Testis (tissue), 3 donors: ENCODE measurements around the gene CROT. TPM values are rescaled to one million over a fixed set of nuclear protein-coding genes. Genes with fewer than 3 reads are reported as not detected.

Experiments
- DNase-seq: peaks from one replicate; pipeline ENCODE4 v3.0.0-alpha.2; 2019
- H3K27ac ChIP-seq, 2 donors: fragments of 200-600 bp; sonication (generic); one replicate each; pipeline ENCODE4 v1.5.1; 2019
- H3K27me3 ChIP-seq: fragments of 200-600 bp; sonication (generic); one replicate; pipeline ENCODE4 v1.5.1; 2019
- H3K36me3 ChIP-seq: fragments of 200-600 bp; sonication (generic); one replicate; pipeline ENCODE4 v1.5.1; 2017; ENCODE audit warnings: low read depth; ENCODE audit errors: missing control alignments
- H3K4me1 ChIP-seq: fragments of 200-600 bp; sonication (generic); one replicate; pipeline ENCODE4 v1.5.1; 2019
- H3K4me3 ChIP-seq, 2 donors: fragments of 200-600 bp; sonication (generic); one replicate each; pipeline ENCODE4 v1.5.1; 2017 to 2019
- H3K9me3 ChIP-seq: fragments of 200-600 bp; sonication (generic); one replicate; pipeline ENCODE4 v1.5.1; 2017
- CTCF ChIP-seq, 3 experiments: fragments of 450-650 bp in 2 of 3; fragments of 200-600 bp in 1 of 3; sonication (generic) in 1 of 3; IDR thresholded peaks; one replicate each; pipeline ENCODE4 v1.5.1; 2016 to 2019; ENCODE audit warnings: antibody characterized with exemption in 3 of 3, mild to moderate bottlenecking in 2 of 3, moderate library complexity in 1 of 3
- POLR2A ChIP-seq: fragments of 450-650 bp; IDR thresholded peaks from one replicate; pipeline ENCODE4 v1.6.1; 2017; ENCODE audit warnings: antibody characterized with exemption, mild to moderate bottlenecking, moderate library complexity
- WGBS, 2 donors: methylation state at CpG; one replicate each; pipeline ENCODE4 v1.1.5; 2018; 5-methylcytosine and 5-hydroxymethylcytosine counted together
- intact Hi-C: fragments of 100-400 bp; cut with DNase I; formaldehyde crosslinking; loops from one replicate; pipeline ENCODE4 v1.15.1; 2023; ENCODE audit warnings: low total_unique reads
- polyA plus RNA-seq: library from polyadenylated mRNA; stranded (reverse); fragments of 350-450 nt; fragmentation: Illumina TruSeq; extraction: RNeasy Lipid Tissue Mini Kit (QIAGEN cat#74804); gene quantifications from one replicate; pipeline ENCODE4 v1.2.3, GENCODE V29; 2014; ENCODE audit warnings: low read depth, low replicate concordance; ENCODE audit not compliant: insufficient read depth
- total RNA-seq, 2 donors: library from RNA; depleted of rRNA; stranded (reverse); fragments of >200 nt; gene quantifications; one replicate each; pipeline ENCODE4 v1.2.3, GENCODE V29; 2016

The CROT gene
- total and polyA plus RNA-seq, 3 donors from 2014 or later: 4.5 to 10.5 (median 7.3) TPM

GRCh38 chr7:87331687-87332252, 13.7 kb upstream of the CROT start:
- Histone ChIP-seq H3K9me3 (peaks cover 3% of the 10 kb centered on the region), H3K27me3 (no peaks in the 10 kb centered on the region), H3K36me3 (no peaks in the 10 kb centered on the region), H3K27ac (no peak overlapping the region), H3K4me1 (no peaks in the 10 kb centered on the region), H3K4me3 (no peak overlapping the region)
- no peak for DNase-seq
- 93 to 95% methylated on average over 5 of the region's 5 CpGs for WGBS, 2 donors
- TF ChIP-seq CTCF (IDR thresholded peaks at IDR 0.05) (no peak), POLR2A (no peak)
- intact Hi-C loops: no loop called here

GRCh38 chr7:87332321-87332720, 13.1 kb upstream of the CROT start:
- no peaks in the 10 kb centered on the region for H3K36me3 ChIP-seq
- TF ChIP-seq CTCF (IDR thresholded peaks at IDR 0.05) (no peak), POLR2A (no peak)
- no peak for DNase-seq

GRCh38 chr7:87336136-87336535, 9.3 kb upstream of the CROT start:
- no peaks in the 10 kb centered on the region for H3K36me3 ChIP-seq
- intact Hi-C loops: no loop called here
- no peak for DNase-seq
- no peaks in the 10 kb centered on the region for H3K9me3 ChIP-seq
- no peak overlapping the region for H3K27ac ChIP-seq
- H3K27me3 ChIP-seq: no peaks in the 10 kb centered on the region
- TF ChIP-seq CTCF (IDR thresholded peaks at IDR 0.05) (no peak), POLR2A (no peak)
- H3K4me3 ChIP-seq: no peak overlapping the region
- 95 to 96% methylated on average over 4 of the region's 4 CpGs for WGBS, 2 donors
- H3K4me1 ChIP-seq: no peaks in the 10 kb centered on the region

More at GRCh38 chr7:87332321-87332720, 13.1 kb upstream of the CROT start:
- Histone ChIP-seq H3K27ac (no peak overlapping the region), H3K4me1 (no peaks in the 10 kb centered on the region), H3K9me3 (peaks cover 3% of the 10 kb centered on the region), H3K4me3 (no peak overlapping the region), H3K27me3 (no peaks in the 10 kb centered on the region)
- intact Hi-C loops: no loop called here
- WGBS, 2 donors: 85 to 87% methylated on average over 2 of the region's 2 CpGs

GRCh38 chr7:87337331-87337730, 8.1 kb upstream of the CROT start:
- no peaks in the 10 kb centered on the region for H3K36me3 ChIP-seq
- no peak overlapping the region for H3K4me3 ChIP-seq
- TF ChIP-seq CTCF (IDR thresholded peaks at IDR 0.05) (no peak), POLR2A (no peak)
- DNase-seq: no peak
- no peaks in the 10 kb centered on the region for H3K9me3 ChIP-seq
- WGBS, 2 donors: 94 to 100% methylated on average over 2 of the region's 2 CpGs
- intact Hi-C loops: no loop called here
- H3K27me3 ChIP-seq: no peaks in the 10 kb centered on the region
- H3K27ac ChIP-seq: no peak overlapping the region
- no peaks in the 10 kb centered on the region for H3K4me1 ChIP-seq

GRCh38 chr7:87339373-87339897, 6.0 kb upstream of the CROT start:
- DNase-seq: no peak
- Histone ChIP-seq H3K36me3 (no peaks in the 10 kb centered on the region), H3K27ac (no peak overlapping the region), H3K27me3 (no peaks in the 10 kb centered on the region), H3K4me3 (no peak overlapping the region), H3K9me3 (no peaks in the 10 kb centered on the region), H3K4me1 (no peaks in the 10 kb centered on the region)
- intact Hi-C loops: no loop called here
- WGBS, 2 donors: 55 to 74% methylated on average over 2 of the region's 2 CpGs
- no peak for TF ChIP-seq POLR2A
- no peak for TF ChIP-seq CTCF (IDR thresholded peaks at IDR 0.05)
